ENCODE results near the gene IGSF21.
"Not testable (repeated sequence)": the region's sequence is repeated elsewhere in the genome, so short reads cannot be mapped to it uniquely, and the experiment has no call there.

IGSF21 gene

DNA sequence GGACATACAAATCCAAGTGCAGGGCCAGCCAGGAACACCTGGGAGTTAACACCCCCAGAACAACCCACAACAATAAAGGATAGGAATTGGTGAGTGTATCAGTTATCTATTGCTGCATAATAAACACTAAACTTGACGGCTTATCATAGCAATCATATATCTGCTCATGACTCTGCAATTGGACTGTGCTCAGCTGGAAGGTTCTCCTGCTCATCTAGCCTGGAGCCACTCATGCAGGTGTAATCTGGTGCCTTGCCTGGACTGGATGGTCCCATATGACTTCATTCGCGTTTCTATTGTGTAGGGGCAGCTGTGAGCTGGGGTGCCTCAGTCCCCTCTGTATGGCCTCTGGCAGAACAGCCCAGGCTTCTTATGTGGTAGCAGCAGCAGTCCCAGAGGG is 296.9 kb downstream of the IGSF21 start:
- no peak for DNase-seq (ENCODE audit: low read depth)

DNA sequence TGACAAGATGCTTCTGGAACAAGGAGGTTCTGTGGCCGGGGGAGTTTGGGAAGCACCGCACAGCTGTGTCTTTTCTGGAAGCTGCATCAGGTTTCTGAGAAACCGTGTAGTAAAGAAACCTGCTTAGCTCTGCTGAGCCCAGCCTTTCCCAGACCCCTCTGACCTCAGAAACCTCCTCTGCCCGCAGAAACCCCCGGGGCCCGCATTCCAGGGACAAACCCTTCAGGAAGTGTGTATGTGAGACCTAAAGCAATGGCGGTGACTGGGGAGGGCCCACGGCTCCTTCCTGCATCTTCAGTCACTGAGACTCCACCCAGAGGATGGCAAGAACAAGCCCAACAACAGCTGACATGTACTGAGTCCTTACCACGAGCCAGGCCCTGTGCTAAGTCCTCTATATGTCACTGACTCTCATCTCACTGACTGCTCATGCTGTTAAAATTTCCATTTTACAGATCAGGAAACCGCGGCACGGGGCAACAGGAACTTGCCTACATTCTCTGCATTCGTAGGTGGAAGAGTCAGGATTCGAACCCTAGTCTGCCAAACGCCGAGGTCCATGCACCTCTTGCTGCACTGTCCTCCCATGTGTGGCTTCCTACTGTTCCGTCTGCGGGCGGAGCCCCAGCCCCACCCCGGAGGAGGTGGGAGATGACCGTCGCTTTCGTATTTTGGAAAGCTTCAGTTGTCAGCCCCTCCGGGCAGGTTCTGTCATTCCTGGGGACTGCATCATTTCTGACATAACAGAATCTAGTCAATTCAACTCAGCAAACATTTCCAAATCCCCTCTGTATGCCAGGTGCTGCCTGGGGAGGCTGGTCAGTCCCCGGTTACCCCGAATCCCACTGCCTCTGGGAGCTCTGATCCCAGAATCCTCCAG is 299.8 kb downstream of the IGSF21 start:
- no peak for DNase-seq (ENCODE audit: low read depth)

DNA sequence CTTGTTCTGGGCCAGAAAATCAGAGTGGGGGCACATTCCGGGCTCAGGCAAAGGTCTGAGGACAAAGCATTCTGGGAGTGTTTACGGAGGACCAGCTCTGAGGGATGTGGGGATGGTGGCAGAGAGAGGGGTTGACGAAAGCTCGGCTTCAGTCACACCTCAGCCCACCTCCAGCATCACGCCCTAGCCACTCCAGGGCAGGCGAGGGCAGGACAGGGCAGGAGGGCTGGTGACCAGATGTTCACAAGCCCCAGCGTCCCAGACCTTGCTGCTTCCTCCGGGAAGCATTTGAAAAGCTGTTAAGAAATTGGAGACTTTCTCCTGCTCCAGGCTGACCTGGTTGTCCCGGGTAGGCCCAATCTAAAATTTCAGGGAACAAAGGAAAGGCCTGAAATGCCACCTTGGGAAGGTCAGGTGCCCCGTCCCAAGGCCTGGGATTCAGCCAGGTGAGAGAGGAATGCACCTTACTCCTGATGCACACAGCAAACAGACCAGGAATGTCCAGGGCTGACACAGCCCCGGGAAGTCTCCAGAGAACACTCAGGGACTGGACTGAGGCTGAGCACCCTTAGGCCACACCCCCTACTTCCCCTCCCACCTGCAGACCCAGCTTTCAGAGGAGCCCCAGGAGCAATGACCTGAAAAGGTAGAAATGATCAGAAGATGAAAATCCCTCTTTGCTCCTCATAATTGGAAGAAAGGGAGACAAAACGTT is 301.2 kb downstream of the IGSF21 start:
- DNase-seq (ENCODE audit: low read depth): no peak

DNA sequence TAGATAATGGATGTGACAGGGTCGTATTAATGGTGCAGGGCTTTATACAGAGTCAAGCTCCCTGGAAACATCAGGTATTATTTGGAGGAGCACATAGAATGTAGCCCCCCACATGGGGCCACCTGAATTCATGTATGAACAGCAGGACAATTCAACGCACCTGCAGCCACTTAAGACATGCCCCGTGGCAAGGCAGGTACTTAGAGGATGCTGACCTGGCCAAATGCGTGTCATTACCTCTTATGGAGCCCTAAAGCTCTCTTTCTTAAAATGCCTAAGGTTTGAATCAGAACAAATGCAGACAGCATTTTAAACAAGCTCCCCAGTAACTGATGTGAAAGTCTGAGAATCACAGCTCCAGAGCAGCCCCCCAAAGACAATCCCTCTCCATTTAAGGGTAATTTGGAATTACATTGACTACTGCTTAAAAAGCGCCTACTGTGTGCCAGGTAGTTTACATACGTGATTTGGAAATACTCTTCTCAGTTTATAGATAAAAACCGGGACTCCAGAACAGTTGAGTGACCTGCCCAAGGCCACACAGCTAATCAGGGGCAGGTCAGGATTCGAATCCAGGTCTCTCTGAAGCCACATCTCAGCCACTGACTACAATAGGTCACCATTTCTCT is 302.1 kb downstream of the IGSF21 start:
- no peak for DNase-seq (ENCODE audit: low read depth)

DNA sequence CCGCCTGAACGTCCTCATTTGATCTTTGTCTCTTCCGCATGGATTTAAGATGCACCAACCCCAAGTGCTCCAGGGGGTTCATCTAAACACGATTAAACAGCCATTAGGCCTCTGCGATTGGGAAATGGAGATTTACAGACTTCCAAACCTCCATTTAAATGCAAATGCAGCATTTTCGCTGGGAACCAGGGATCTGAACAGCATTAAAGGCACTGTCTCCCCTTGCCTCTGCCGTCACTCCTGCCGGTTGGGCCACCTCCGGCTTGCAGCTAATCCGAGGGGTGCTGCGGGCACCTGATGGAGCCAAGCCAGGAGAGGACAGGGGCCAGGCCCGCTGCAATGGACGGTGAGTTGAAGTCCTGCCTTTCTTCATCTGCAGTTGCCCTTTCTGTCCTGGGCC is 302.8 kb downstream of the IGSF21 start:
- DNase-seq (ENCODE audit: low read depth): no peak

DNA sequence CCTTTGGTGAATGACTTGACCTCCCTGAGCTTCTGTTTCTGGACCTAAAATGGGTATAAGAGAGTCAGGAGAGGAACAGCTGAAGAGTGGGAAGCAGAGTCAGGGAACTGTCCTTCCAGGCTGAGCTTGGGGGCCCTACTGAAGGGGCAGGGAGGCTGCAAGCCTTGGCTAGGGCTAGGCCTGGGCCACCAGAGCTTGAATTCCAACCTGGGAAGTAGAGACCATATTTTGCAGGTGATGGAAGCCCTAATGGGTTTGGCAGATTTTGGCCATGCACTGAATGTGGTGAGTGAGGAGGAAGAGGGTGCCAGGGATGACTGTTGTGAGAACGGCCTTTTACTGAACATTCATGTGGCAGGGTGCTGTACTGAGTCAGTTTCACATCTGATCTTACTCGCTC is 303.7 kb downstream of the IGSF21 start:
- no peak for DNase-seq (ENCODE audit: low read depth)

DNA sequence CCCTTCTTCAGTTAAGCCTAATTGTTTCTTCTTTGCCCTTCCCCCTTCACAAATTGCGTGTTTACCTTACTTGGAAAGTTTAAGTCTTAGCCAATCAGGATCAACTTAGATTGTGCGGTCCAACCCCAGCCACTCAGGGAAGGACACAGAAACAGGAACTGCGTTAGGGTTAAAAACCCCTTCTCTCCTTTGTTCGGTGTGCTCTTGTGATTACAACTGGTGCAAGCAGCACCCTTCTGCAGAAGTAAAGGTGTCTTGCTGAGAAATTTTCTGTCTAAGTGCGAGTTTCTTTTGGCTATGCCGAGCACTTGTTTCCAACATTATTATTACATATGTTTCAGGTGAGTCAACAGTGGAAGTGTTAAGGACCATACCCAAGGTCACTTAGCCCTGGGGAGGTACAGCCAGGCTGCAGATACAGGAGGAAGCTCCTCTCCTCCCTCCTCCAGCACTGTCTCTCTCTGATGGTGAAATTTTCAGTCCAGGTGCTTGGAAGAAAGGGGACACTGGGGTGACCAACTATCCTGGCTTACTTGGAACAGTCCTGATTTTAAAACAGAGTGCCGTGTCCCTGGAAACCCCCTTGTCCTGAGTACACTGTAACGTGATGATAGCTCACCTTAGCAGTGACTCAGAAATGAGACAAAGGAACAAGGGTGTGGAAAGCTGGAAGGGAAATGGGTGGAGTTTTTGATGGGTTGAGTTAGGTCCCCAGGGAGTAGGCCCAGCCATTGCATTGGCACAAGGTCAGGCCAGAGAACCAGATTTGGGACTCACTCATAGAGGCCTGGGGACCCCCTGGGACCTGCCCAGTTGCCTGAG is 304.4 kb downstream of the IGSF21 start:
- DNase-seq (ENCODE audit: low read depth): no peak

DNA sequence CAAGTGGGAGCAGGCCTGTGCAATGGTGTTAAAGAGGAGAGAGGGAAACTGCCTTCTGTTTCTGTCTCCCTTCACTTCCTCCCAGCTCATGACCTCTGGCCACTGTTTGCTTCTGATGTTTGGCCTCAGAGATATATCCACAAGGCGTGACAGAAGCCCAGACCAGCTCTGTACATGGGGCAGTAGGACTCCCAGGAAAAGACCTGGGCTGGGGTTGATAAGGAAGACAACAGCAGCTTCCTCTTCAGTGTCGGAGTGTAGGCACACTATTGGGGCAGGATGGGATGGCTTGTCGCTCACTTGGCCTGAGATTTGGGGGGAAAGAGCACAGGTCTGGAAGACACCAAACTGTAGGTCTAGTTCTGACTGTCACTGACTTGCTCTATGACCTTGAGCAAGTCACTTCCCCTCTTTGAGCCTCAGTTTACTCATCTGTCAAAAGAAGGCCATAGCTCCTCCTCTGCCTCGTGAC is 305.3 kb downstream of the IGSF21 start:
- no peak for DNase-seq (ENCODE audit: low read depth)

DNA sequence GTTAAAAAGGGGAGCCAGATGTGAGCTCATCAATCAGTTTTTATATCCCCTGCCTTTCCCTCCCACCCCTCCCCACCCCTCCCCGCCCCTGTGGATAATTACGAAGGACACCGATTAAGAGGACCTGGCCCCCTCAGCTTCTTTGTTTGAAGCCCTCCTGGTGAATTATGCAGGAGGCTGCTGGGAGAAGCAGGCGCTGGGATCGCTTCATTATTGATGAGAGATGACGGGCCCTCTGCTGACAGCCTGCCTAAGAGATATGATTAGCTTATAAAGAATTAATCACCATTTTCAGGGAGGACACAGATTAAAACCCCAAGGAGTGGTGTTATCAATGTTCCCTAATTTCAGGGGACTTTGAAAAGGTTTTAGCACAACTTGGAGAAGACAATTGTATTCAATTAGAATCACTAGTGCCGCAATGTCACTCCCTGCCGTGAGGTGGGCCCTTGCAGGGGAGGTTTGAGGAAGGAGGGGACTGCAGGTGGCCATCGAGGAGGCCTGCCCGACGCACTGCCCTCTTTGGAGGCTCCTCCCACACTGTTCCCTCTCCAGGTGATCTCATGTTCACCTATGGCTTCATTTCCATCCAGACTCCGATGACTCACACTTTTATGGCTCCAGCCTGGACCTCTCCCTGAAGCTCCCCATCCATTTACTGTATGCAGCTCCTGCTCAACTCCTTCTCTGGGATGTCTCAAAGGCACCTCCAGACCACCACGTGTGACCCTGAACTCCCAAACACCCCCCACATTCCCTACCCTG is 306.1 kb downstream of the IGSF21 start:
- no peak for DNase-seq (ENCODE audit: low read depth)

DNA sequence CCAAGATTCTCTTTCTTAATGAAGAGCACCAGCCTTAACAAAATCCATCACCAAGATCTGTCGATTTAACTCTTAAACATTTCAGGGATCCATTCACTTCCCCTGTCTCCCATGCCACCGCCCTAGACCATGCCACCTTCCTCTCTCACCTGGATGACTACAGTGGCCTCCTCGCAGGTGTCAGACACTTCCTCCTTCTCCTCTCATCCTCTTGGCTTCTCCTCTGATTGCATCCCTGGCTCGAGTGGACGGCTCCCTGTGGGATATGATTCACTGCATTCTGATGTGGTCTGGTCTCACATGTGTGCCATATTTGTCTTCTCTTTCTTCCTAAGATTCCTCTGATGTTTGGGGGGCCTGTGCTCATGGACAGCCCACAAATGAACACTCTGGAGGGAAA is 306.7 kb downstream of the IGSF21 start:
- no peak for DNase-seq (ENCODE audit: low read depth)

DNA sequence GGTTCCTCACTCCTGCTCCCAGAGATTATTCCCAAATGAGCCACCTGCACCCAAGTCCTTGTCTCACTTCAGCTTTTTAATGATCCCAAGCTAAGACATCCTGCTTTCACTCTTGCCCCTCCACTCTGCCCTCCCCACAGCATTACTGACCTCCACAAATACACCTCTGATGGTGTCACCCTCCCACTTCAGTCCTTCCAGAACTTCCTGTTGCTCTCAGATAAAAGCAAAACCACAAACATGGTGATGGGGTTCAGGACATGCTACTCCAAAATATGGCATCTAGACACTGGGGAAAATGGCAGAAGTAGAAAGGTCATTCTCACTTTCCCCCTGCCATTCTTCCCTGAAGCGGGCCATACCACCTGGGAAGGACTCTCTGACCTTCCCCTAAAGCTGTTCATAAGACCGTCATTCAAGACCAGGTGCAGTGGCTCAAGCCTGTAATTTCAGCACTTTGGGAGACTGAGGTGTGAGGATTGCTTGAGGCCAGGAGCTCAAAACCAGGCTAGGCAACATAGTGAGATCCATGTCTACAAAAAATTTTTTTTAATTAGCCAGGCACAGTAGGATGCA is 307.4 kb downstream of the IGSF21 start:
- DNase-seq (ENCODE audit: low read depth): no peak

DNA sequence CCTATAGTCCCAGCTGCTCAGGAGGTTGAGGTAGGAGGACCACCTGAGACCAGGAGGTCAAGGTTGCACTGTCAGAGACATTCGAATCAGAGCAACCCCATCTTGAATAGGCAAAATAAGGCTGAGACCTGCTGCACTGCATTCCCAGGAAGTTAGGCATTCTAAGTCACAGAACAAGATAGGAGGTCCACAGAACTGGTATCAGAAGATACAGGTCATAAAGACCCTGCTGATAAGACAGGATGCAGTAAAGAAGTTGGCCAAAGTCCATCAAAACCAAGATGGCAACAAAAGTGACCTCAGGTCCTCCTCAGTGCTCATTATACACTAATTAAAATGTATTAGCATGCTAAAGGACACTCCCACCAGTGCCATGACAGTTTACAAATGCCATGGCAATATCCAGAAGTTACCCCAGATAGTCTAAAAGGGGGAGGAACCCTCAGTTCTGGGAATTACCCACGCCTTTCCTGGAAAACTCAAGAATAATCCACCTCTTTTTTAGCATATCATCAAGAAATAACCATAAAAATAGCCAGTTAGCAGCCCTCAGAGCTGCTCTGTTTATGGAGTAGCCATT is 307.9 kb downstream of the IGSF21 start:
- DNase-seq (ENCODE audit: low read depth): no peak

DNA sequence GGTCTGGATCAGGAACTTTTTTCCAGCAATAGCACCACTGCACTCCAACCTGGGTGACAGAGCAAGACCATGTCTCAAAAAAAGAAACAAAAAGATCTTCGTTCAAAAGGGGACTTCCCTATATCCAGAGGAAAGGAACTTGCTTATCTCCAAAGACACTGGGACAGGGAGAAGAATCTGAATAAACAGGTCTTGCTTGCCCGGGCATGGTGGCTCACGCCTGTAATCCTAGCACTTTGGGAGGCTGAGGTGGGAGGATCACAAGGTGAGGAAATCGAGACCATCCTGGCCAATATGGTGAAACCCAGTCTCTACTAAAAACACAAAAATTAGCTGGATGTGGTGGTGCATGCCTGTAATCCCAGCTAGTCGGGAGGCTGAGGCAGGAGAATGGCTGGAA is 308.5 kb downstream of the IGSF21 start:
- not testable (repeated sequence) for DNase-seq (ENCODE audit: low read depth)

DNA sequence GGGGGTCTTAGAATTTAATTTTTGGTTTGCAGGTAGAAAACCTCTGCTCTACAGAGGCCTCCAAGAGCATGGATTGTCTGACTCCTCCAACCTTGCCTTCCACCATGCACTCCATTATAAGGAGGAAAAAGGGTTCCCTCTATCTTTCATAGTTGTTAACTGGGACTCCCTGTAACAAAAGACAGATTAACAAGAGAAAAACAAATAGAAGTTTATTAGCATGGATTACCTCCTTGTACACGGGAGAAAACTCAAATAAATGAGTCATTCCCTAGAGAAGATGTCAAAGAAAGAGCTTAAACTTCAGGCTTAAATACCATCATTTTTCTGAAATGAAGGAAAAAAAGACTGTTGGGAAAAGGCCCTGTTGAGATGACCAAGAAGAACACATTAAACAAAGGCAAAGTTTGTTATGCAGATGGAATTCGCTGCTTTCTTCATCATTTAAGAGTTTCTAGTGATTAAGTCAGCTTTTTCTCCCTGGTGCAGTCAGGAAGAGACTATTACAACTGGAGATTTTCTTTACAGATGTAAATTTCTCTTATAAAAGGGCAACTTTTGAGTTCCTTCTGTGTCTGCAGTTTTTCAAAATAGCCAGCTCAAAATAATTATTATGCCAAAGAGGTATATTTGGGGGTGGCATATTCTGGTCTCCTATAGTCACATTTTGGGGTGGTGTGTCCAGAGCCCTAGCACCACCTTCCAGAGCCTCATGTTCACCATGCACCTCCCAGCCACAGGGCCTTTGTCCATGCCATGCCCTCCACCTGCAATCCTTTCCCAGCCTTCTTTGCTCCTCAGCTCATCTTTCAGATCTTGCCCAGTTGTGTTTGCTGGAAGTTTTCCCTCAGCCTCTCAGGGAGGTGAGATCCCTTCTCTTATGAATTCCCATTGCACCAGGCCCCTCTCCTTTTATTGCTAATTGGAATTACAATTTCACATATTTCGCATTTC is 310.0 kb downstream of the IGSF21 start:
- no peak for DNase-seq (ENCODE audit: low read depth)

DNA sequence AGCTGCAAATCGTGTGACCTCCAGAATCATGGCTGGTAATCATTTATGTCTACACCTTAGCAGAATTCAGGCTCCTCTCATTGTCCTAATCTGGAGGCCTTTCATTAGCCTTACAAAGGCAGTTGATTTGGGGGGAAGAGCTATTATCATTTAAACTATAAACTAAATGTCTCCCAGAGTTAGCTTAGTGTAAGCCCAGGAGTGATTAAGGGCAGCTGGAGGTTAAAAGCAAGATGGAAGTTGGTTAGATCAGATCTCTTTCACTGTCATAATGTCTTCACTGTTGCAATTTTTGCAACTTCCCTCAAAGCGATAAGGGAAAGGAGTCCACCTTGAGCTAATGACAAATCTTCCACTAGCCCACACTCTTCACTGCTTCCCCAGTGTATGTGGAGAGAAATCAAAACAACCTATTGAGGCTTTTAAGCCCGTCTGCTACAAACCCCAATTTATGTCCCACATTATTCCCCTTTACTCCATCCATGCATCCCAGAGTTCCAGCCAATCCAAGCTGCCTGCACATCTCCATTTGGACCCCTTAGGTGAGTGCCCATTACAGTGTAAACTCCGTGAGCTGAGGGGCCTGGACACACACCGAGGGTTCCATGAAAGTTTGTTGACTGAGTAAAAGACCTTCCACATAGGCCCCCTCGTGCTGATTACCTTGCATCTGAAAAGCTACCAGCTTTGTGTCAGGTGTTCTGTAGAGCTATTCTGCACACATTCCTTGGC is 311.7 kb downstream of the IGSF21 start:
- no peak for DNase-seq (ENCODE audit: low read depth)

DNA sequence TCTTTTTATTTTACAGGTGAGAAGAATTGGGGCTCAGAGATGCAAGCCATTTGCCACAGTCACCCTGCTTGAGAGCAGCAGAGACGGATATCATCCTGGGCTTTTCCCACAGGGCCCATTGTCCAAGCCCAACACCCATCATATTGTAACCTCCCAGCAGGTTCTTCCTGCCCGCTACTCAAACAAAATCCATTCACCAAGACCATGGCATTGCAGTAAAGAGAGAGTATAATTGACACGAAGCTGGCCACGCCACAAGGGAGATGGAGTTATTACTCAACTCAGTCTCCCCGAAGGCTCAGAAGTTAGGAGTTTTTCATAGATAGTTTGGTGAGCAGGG is 312.2 kb downstream of the IGSF21 start:
- DNase-seq (ENCODE audit: low read depth): no peak

DNA sequence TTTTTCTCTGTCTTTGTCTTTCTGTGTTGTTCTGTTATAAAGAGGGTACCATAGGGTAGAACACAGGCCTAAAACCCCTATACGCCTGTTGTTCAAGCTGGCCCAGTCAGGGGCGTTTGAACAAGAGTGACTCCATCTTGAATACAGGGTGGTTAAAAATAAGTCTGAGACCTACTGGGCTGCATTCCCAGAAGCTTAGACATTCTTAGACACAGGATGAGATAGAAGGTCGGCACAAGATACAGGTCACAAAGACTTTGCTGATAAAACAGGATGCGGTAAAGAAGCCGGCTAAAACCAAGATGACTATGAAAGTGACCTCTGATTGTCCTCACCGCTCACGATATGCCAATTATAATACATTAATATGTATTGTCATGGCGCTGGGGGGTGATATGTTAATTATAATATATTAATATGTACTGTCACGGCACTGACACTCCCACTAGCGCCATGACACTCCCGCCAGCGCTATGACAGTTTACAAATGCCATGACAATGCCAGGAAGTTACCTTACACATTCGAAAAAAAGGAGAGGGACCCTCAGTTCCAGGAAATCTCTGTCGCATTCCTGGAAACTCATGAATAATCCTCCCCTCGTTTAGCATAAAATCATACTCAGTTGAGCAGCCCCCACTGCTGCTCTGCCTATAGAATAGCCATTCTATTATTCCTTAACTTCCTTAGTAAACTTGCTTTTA is 314.6 kb downstream of the IGSF21 start:
- DNase-seq (ENCODE audit: low read depth): no peak

DNA sequence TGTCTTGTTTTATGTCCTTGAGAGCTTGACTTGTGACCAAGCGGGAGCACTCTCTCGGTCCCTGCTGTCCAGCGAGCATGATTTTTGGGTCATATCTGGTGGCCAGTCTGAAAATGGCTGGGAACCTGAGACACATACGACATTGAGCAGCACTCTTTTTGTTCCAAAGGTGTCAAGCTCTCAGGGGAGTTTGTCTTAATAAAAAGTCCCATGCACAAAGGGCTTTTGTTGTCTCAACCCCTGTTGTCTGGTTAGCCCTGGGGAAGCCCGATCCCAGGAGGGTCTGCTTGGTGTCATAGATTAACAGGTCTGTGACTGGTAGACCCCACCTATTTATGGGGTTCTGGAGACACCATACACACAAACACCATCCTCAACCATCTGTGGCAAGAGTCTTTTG is 315.4 kb downstream of the IGSF21 start:
- no peak for DNase-seq (ENCODE audit: low read depth)

All from stimulated activated CD8-positive, alpha-beta memory T cell treated with anti-CD3 and anti-CD28 coated beads, Interleukin-4, amount 100 ng/mL, for 24 hours (primary cell).